GM12874 (cell line): ENCODE results near the gene PRDM16.

Experiments
- CTCF ChIP-seq: IDR thresholded peaks from 2 replicates; pipeline ENCODE4 v1.5.1; 2011; ENCODE audit warnings: low read depth, mild to moderate bottlenecking, control low read depth, low read length, moderate library complexity; ENCODE audit not compliant: insufficient read depth

Gene PRDM16

GRCh38 chr1:3238703-3239278, 169.8 kb downstream of the PRDM16 start:
- no peak for TF ChIP-seq CTCF

DNA sequence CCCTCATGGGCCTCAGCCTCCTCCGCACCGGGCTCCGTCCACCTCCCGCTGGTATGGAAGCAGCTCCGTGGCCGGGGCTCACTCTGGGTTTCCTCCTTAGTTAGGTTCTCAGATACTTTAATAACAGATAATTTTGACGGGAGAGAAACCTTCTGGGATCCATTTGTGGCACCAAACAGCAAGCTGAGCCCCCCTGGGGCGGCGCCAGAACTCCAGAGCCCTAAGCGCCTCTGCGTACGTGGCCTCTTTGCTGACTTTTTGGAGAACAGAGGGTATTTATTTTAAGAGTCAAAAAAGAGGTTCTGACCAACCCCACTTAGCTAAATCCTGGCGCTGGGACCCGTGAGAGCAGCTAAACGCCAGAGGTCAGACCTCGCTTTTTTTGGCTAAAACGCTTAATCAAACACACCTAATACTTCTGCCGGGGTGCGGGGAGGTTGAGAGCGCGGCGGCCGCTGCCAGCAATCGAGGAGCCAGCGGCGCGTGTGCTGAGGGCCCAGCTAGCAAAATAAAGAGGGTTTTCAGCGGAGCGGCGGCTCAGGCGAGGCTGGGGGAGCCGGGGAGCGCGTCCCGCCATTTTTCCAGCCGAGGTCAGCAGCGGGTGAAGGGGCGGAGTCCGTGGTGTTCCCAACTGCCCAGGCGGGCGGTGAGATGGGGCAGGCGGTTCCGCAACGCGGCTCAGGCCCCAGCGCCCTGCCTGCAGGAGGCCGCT, 171.7 kb downstream of the PRDM16 start:
- TF ChIP-seq CTCF = no peak

DNA sequence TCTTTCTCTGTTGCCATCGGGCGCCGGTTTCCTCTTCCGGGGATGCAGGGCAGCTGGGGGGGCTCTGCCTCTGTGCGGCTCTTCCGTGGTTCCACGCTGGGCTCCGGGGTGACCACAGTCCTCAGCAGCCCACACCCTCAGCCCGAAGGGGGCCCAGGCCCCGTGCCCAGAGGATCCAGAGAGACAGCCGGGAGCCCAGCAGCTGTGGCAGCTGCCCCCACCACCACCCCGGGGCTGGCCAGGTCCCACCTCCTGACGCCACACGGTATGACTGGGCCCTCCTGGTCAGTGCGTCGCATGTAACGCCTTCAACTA, 172.2 kb downstream of the PRDM16 start:
- no peak for TF ChIP-seq CTCF

DNA sequence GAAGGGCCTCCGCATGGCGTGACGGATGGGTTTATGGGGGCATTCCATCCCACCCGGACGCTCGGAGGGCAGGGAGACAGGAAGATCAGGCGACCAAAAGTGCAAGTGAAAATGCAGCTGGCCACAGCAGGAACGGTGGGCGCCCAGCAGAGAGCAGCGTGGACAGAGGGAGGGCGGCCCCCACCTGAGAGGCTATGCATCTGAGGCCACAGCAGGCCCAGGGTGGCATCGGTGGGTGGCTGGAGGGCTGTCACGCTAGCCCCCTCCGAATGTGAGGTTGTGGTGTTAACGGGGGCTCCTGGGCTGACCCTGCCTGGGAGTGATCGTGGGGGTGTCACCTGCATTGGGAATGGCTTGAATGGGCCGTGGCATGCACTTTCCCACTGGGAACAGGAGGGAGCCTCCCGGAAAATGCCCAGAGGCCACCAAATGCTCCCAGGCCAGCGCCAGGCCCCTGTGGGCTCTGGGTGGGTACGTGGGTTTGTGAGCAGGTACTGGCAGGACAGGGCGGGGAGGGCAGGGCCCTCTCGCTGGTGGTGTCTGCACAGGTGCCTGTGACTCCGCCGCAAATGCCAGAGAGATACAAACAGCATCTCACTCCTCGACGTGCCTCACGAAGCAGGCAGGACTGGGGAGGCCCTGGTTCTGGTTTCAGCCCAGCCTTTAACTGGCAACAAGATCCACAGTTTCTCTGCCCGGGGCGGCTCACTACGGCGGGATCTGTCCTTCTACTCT, 172.8 kb downstream of the PRDM16 start:
- no peak for TF ChIP-seq CTCF

GRCh38 chr1:3242408-3243260, 173.6 kb downstream of the PRDM16 start:
- no peak for TF ChIP-seq CTCF

DNA sequence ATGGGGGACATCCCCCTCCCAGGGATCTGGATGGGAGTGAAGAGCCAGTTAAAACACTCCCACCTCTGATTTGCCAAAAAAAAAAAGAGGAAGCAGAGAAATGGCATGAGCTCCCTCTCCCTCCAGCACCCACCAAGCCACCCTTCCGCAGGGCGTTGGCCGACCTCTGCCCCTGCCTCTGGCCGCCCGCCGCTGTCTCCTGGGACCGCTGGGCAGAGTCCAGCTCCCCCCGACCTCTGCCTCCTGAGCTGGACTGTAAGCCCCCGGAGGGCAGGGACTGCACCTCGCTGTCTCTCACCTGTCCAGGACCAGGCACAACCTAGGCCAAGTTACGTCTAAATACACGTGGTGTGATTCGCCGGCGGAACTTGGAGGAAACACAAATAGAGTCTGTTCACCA, 174.3 kb downstream of the PRDM16 start:
- TF ChIP-seq CTCF = no peak
